Body of pancreas (tissue), 4 donors: Measurements from ENCODE around the gene NDFIP2.

Experiments used
- CTCF ChIP-seq, 7 experiments: fragments of 450-650 bp in 4 of 7; fragments of 200-600 bp in 3 of 7; sonication (generic) in 3 of 7; IDR thresholded peaks; one replicate each; pipeline ENCODE4 v1.5.1; 2016 to 2019; ENCODE audit warnings: antibody characterized with exemption in 7 of 7
- POLR2A ChIP-seq, 3 donors: fragments of 450-650 bp; IDR thresholded peaks; one replicate each; pipeline ENCODE4 v1.6.1; 2016; ENCODE audit warnings: antibody characterized with exemption in 3 of 3, mild to moderate bottlenecking in 2 of 3

GRCh38 chr13:79511611-79512010 is 30.7 kb downstream of the NDFIP2 start:
- no peak for TF ChIP-seq POLR2A (IDR thresholded peaks at IDR 0.05)
- TF ChIP-seq CTCF (IDR thresholded peaks at IDR 0.05), result no peak
